ENCODE data around the gene ARHGAP5. TPM values are rescaled to one million over a fixed set of nuclear protein-coding genes. Genes with fewer than 3 reads are reported as not detected.

Gene ARHGAP5
- total and polyA plus RNA-seq, 9 of the 15 experiments (the other 6 are each of a cell fraction or from before 2014, with no cell fraction given): 3.1 to 21.8 (median 12.1) TPM

GRCh38 chr14:32205984-32206383 lies 128.9 kb downstream of the ARHGAP5 start:
- CTCF ChIA-PET (ENCODE audit: low intra/inter-chr PET ratio): no interaction called here
- Histone ChIP-seq H3K9me3 (replicated peaks; ENCODE audit: control insufficient read depth, insufficient read depth, low read depth, low read length) (no peaks in the 10 kb centered on the region), H3K27ac (ENCODE audit: extremely low read depth, low read depth, low read length) (no peak overlapping the region), H3K27me3 (ENCODE audit: control insufficient read depth in 2 of 2, insufficient read depth in 2 of 2, low read length in 2 of 2) (no peaks in the 10 kb centered on the region), H4K20me1 (replicated peaks; ENCODE audit: control insufficient read depth, insufficient read depth, low read length) (no peaks in the 10 kb centered on the region), H3K9me1 (ENCODE audit: control insufficient read depth, insufficient read depth, low read length) (no peaks in the 10 kb centered on the region), H3K4me2 (ENCODE audit: insufficient read depth, low read length) (peak overlapping the region; percentile 17; the same call in 1 of the 2 replicates), H3K4me3 (no peak overlapping the region), H3K4me1 (replicated peaks in 1 of 2; ENCODE audit: control insufficient read depth in 2 of 2, insufficient read depth in 2 of 2, low read length in 2 of 2) (peaks cover 3 to 8% of the 10 kb centered on the region in 2 experiments; a peak in 4 of 5 replicates), H2AFZ (ENCODE audit: low read depth, low read length) (0 out of 2 replicates have a peak overlapping the region, but pooled peaks have one; percentile 51), H3K79me2 (ENCODE audit: control insufficient read depth, insufficient read depth, low read length) (no peaks in the 10 kb centered on the region), H3K36me3 (ENCODE audit: control insufficient read depth, insufficient read depth, low read length) (no peaks in the 10 kb centered on the region), H3K9ac (ENCODE audit: insufficient read depth in 1 of 2, low read depth in 2 of 2, low read length in 2 of 2) (no peak overlapping the region)
- TF ChIP-seq JUND (IDR thresholded peaks at IDR 0.05; ENCODE audit: borderline replicate concordance, low read depth, low read length) (0 out of 2 replicates have a peak, but pooled peaks have one; percentile 9), JUND (tag; IDR thresholded peaks at IDR 0.05; ENCODE audit: borderline replicate concordance, low read depth, low read length) (0 out of 3 replicates have a peak, but pooled peaks have one; percentile 19), E2F1 (CRISPR knock-in tag; IDR thresholded peaks at IDR 0.05) (no peak), KLF16 (IDR thresholded peaks at IDR 0.05) (no peak), FOXP4 (CRISPR knock-in tag; IDR thresholded peaks at IDR 0.05; ENCODE audit: borderline replicate concordance) (no peak), PHTF2 (CRISPR knock-in tag; IDR thresholded peaks at IDR 0.05) (no peak), PCBP1 (IDR thresholded peaks at IDR 0.05; ENCODE audit: low read depth, low read length, poor library complexity, severe bottlenecking) (no peak), FOSL1 (tag; conservative IDR thresholded peaks at IDR 0.05) (0 out of 2 replicates have a peak, but pooled peaks have one; percentile 29)
- in situ Hi-C loops (cut with MboI) (no loop called here), intact Hi-C loops (cut with micrococcal nuclease) (no loop called here)
- no TSS peak for BruUV-seq (replicated peaks)
- FAIRE-seq (no peak), ATAC-seq (no peak), DNase-seq (ENCODE audit: extremely low read depth in 1 of 4, low spot score in 3 of 4) (no peak)
- 12% methylated on average over 4 of the region's 4 CpGs for WGBS (ENCODE audit: insufficient coverage, low coverage, missing lambda C conversion rate)
- POLR2A ChIA-PET: interaction anchor here (0.6 kb wide), 1 partner anchor 412 kb away, joined by 3 read pairs; no protein-coding TSS in a partner anchor

Measured in K562 (cell line).